Measurements from ENCODE around the gene ERFL. TPM values are rescaled to one million over a fixed set of nuclear protein-coding genes. Genes with fewer than 3 reads are reported as not detected.

Gene ERFL
- total and polyA plus RNA-seq, 2 donors (not counting 1 experiment from before 2014, with no cell fraction given) = 2.3 to 5.5 TPM

- no peak overlapping the region for H3K4me3 Mint-ChIP-seq
- Histone ChIP-seq H4K20me1 (ENCODE audit: control insufficient read depth, insufficient read depth, low read length, poor library complexity, severe bottlenecking) (no peaks in the 10 kb centered on the region), H3K9me3 (ENCODE audit: control extremely low read depth in 1 of 3, control insufficient read depth in 2 of 3, insufficient read depth in 1 of 3, low read length in 2 of 3) (no peaks in the 10 kb centered on the region), H3K27me3 (replicated peaks in 1 of 4; ENCODE audit: control extremely low read depth in 1 of 4, control insufficient read depth in 3 of 4, insufficient read depth in 4 of 4, low read length in 3 of 4) (no peaks in the 10 kb centered on the region), H3K4me2 (replicated peaks; ENCODE audit: low read depth, low read length, poor library complexity, severe bottlenecking) (no peak overlapping the region), H3K9ac (ENCODE audit: low read length) (no peak overlapping the region), H3K4me3 (ENCODE audit: control extremely low read depth in 1 of 5, extremely low read depth in 1 of 5, insufficient read depth in 1 of 5, low read depth in 2 of 5, low read length in 4 of 5) (no peak overlapping the region), H3K4me1 (ENCODE audit: control insufficient read depth in 2 of 2, insufficient read depth in 2 of 2, low read length in 2 of 2) (no peaks in the 10 kb centered on the region), H3K27ac (ENCODE audit: low read length in 2 of 2) (no peak overlapping the region), H3K36me3 (replicated peaks in 1 of 2; ENCODE audit: control extremely low read depth in 1 of 2, control insufficient read depth in 1 of 2, extremely low read depth in 1 of 2, insufficient read depth in 2 of 2, low read length in 1 of 2) (no peaks in the 10 kb centered on the region), H2AFZ (ENCODE audit: insufficient read depth, low read depth, low read length, poor library complexity, severe bottlenecking) (no peak overlapping the region), H3K79me2 (ENCODE audit: control insufficient read depth, insufficient read depth, low read length) (no peaks in the 10 kb centered on the region)
- ChIA-PET POLR2A (no interaction called here), CTCF (interaction anchor here (0.6 kb wide), 1 partner anchor 61 kb away, joined by 3 read pairs; no protein-coding TSS in a partner anchor)
- no peak for TF ChIP-seq EZH2 (IDR thresholded peaks at IDR 0.05; ENCODE audit: borderline replicate concordance, insufficient read depth, low read depth, low read length, poor library complexity, severe bottlenecking)
- TF ChIP-seq CTCF (IDR thresholded peaks at IDR 0.05) = no peak
- peaks cover 5% of the 10 kb centered on the region for H3K27me3 Mint-ChIP-seq
- WGBS (ENCODE audit: insufficient coverage) = 92% methylated on average over 16 of the region's 19 CpGs
- intact Hi-C loops (cut with micrococcal nuclease) = no loop called here
- ATAC-seq (ENCODE audit: low read depth) (no peak), DNase-seq (no peak)
- no peaks in the 10 kb centered on the region for H3K9me3 Mint-ChIP-seq (ENCODE audit: insufficient read depth)
- H3K27ac Mint-ChIP-seq = no peak overlapping the region
- H3K4me1 Mint-ChIP-seq = no peaks in the 10 kb centered on the region
These were observed 41.7 kb upstream of the ERFL start for GRCh38 chr19:41969772-41970458.

GRCh38 chr19:41968751-41969595, 40.7 kb upstream of the ERFL start:
- Histone ChIP-seq H3K4me1 (ENCODE audit: control insufficient read depth in 2 of 2, insufficient read depth in 2 of 2, low read length in 2 of 2) (no peaks in the 10 kb centered on the region), H2AFZ (ENCODE audit: insufficient read depth, low read depth, low read length, poor library complexity, severe bottlenecking) (no peak overlapping the region), H4K20me1 (ENCODE audit: control insufficient read depth, insufficient read depth, low read length, poor library complexity, severe bottlenecking) (no peaks in the 10 kb centered on the region), H3K9ac (ENCODE audit: low read length) (no peak overlapping the region), H3K9me3 (ENCODE audit: control extremely low read depth in 1 of 3, control insufficient read depth in 2 of 3, insufficient read depth in 1 of 3, low read length in 2 of 3) (no peaks in the 10 kb centered on the region), H3K4me3 (ENCODE audit: control extremely low read depth in 1 of 5, extremely low read depth in 1 of 5, insufficient read depth in 1 of 5, low read depth in 2 of 5, low read length in 4 of 5) (no peak overlapping the region), H3K27me3 (replicated peaks in 1 of 4; ENCODE audit: control extremely low read depth in 1 of 4, control insufficient read depth in 3 of 4, insufficient read depth in 4 of 4, low read length in 3 of 4) (no peaks in the 10 kb centered on the region), H3K4me2 (replicated peaks; ENCODE audit: low read depth, low read length, poor library complexity, severe bottlenecking) (no peak overlapping the region), H3K36me3 (replicated peaks in 1 of 2; ENCODE audit: control extremely low read depth in 1 of 2, control insufficient read depth in 1 of 2, extremely low read depth in 1 of 2, insufficient read depth in 2 of 2, low read length in 1 of 2) (no peaks in the 10 kb centered on the region), H3K79me2 (ENCODE audit: control insufficient read depth, insufficient read depth, low read length) (no peaks in the 10 kb centered on the region), H3K27ac (ENCODE audit: low read length in 2 of 2) (no peak overlapping the region)
- WGBS (ENCODE audit: insufficient coverage) = 91% methylated on average over 28 of the region's 28 CpGs
- no peaks in the 10 kb centered on the region for H3K4me1 Mint-ChIP-seq
- peaks cover 6% of the 10 kb centered on the region for H3K27me3 Mint-ChIP-seq
- H3K27ac Mint-ChIP-seq = no peak overlapping the region
- TF ChIP-seq CTCF (IDR thresholded peaks at IDR 0.05) = no peak
- TF ChIP-seq EZH2 (IDR thresholded peaks at IDR 0.05; ENCODE audit: borderline replicate concordance, insufficient read depth, low read depth, low read length, poor library complexity, severe bottlenecking) = no peak
- ChIA-PET POLR2A (no interaction called here), CTCF (interaction anchor here (0.6 kb wide), 1 partner anchor 62 kb away, joined by 3 read pairs; no protein-coding TSS in a partner anchor)
- ATAC-seq (ENCODE audit: low read depth) (no peak), DNase-seq (no peak)
- intact Hi-C loops (cut with micrococcal nuclease) = no loop called here
- H3K4me3 Mint-ChIP-seq = no peak overlapping the region
- H3K9me3 Mint-ChIP-seq (ENCODE audit: insufficient read depth) = no peaks in the 10 kb centered on the region
